Mesothelial cell of epicardium (in vitro differentiated cells): ENCODE measurements around the gene ACSL3. TPM values are rescaled to one million over a fixed set of nuclear protein-coding genes. Genes with fewer than 3 reads are reported as not detected.

Experiments
- DNase-seq, 2 experiments: peaks; one replicate each; pipeline ENCODE4 v3.0.0; 2021; ENCODE audit warnings: low spot score in 2 of 2; ENCODE audit not compliant: unreplicated experiment in 2 of 2
- H3K27ac Mint-ChIP-seq: 2 replicates; pipeline ENCODE4 v1.8.0; 2021; ENCODE audit warnings: mixed read lengths
- H3K27me3 Mint-ChIP-seq: 2 replicates; pipeline ENCODE4 v1.8.0; 2021; ENCODE audit warnings: low read depth, mixed read lengths
- H3K36me3 Mint-ChIP-seq: 2 replicates; pipeline ENCODE4 v1.8.0; 2021; ENCODE audit warnings: mixed read lengths
- H3K4me1 Mint-ChIP-seq: 2 replicates; pipeline ENCODE4 v1.8.0; 2021; ENCODE audit warnings: mixed read lengths
- H3K4me3 Mint-ChIP-seq: 2 replicates; pipeline ENCODE4 v1.8.0; 2021; ENCODE audit warnings: mild to moderate bottlenecking, moderate library complexity, mixed read lengths
- H3K9me3 Mint-ChIP-seq: 2 replicates; pipeline ENCODE4 v1.8.0; 2021; ENCODE audit warnings: mixed read lengths
- CTCF ChIP-seq: fragments of 200-600 bp; sonication (generic); IDR thresholded peaks from one replicate; pipeline ENCODE4 v1.5.0; 2021; ENCODE audit warnings: antibody characterized with exemption; ENCODE audit not compliant: unreplicated experiment
- total RNA-seq: library from RNA; stranded (reverse); gene quantifications from 3 replicates; pipeline ENCODE4 v1.2.1, GENCODE V29; 2021

ACSL3 gene
- total RNA-seq, 1 donor from 2014 or later, result 81.6 TPM

GRCh38 chr2:222943820-222944219 lies 83.0 kb downstream of the ACSL3 start:
- H3K27ac Mint-ChIP-seq, result peak overlapping the region; percentile 11
- peaks cover 5% of the 10 kb centered on the region for H3K9me3 Mint-ChIP-seq
- no peak for DNase-seq
- H3K4me1 Mint-ChIP-seq, result peaks cover 33% of the 10 kb centered on the region
- TF ChIP-seq CTCF, result no peak
- no peaks in the 10 kb centered on the region for H3K27me3 Mint-ChIP-seq
- H3K4me3 Mint-ChIP-seq, result no peak overlapping the region
- H3K36me3 Mint-ChIP-seq, result peaks cover 14% of the 10 kb centered on the region

GRCh38 chr2:222944552-222944951 lies 83.7 kb downstream of the ACSL3 start:
- DNase-seq, result no peak
- peaks cover 2% of the 10 kb centered on the region for H3K27me3 Mint-ChIP-seq
- H3K36me3 Mint-ChIP-seq, result peaks cover 6% of the 10 kb centered on the region
- H3K27ac Mint-ChIP-seq, result peak overlapping the region; percentile 62
- peaks cover 33% of the 10 kb centered on the region for H3K4me1 Mint-ChIP-seq
- no peaks in the 10 kb centered on the region for H3K9me3 Mint-ChIP-seq
- no peak for TF ChIP-seq CTCF
- H3K4me3 Mint-ChIP-seq, result no peak overlapping the region

GRCh38 chr2:222944971-222945740 lies 84.3 kb downstream of the ACSL3 start:
- H3K4me1 Mint-ChIP-seq, result peaks cover 33% of the 10 kb centered on the region
- H3K36me3 Mint-ChIP-seq, result peaks cover 3% of the 10 kb centered on the region
- no peak for TF ChIP-seq CTCF
- no peaks in the 10 kb centered on the region for H3K9me3 Mint-ChIP-seq
- no peak for DNase-seq
- peaks cover 7% of the 10 kb centered on the region for H3K27me3 Mint-ChIP-seq
- no peak overlapping the region for H3K4me3 Mint-ChIP-seq
- peak overlapping the region; percentile 62 for H3K27ac Mint-ChIP-seq

- Mint-ChIP-seq H3K4me1 (peaks cover 36% of the 10 kb centered on the region), H3K27ac (no peak overlapping the region)
These were observed 85.1 kb downstream of the ACSL3 start for GRCh38 chr2:222945887-222946286.

GRCh38 chr2:222946700-222947287 lies 86.0 kb downstream of the ACSL3 start:
- no peaks in the 10 kb centered on the region for H3K9me3 Mint-ChIP-seq
- peaks cover 15% of the 10 kb centered on the region for H3K27me3 Mint-ChIP-seq
- no peak overlapping the region for H3K27ac Mint-ChIP-seq
- no peak for DNase-seq
- H3K36me3 Mint-ChIP-seq, result peaks cover under 1% of the 10 kb centered on the region
- peaks cover 37% of the 10 kb centered on the region for H3K4me1 Mint-ChIP-seq
- H3K4me3 Mint-ChIP-seq, result no peak overlapping the region
- no peak for TF ChIP-seq CTCF

More at GRCh38 chr2:222945887-222946286, 85.1 kb downstream of the ACSL3 start:
- Mint-ChIP-seq H3K4me3 (no peak overlapping the region), H3K27me3 (peaks cover 7% of the 10 kb centered on the region), H3K36me3 (peaks cover 3% of the 10 kb centered on the region), H3K9me3 (no peaks in the 10 kb centered on the region)
- TF ChIP-seq CTCF, result no peak
- no peak for DNase-seq
